Measurements from ENCODE around the gene SIAE.

- TF ChIP-seq POLR2A (IDR thresholded peaks at IDR 0.05) (no peak), CTCF (IDR thresholded peaks at IDR 0.05) (no peak)
These were observed 15.6 kb downstream of the SIAE start for GRCh38 chr11:124657904-124658303.
